ENCODE measurements around the gene MEF2C. TPM values are rescaled to one million over a fixed set of nuclear protein-coding genes. Genes with fewer than 3 reads are reported as not detected.

The MEF2C gene
- total RNA-seq, 2 donors from 2014 or later, result 0.64 to 0.86 TPM

GRCh38 chr5:88840495-88840894 lies 42.5 kb downstream of the MEF2C start:
- H3K4me3 ChIP-seq (ENCODE audit: low read length), result no peak overlapping the region
- H3K27me3 Mint-ChIP-seq (ENCODE audit: insufficient read depth), result no peaks in the 10 kb centered on the region
- DNase-seq, result no peak
- no peaks in the 10 kb centered on the region for H3K36me3 ChIP-seq (ENCODE audit: control insufficient read depth, insufficient read depth, low read length)
- no peak for TF ChIP-seq CTCF (conservative IDR thresholded peaks at IDR 0.05)
- no peak overlapping the region for H3K9ac ChIP-seq (ENCODE audit: extremely low read depth, low read length, poor library complexity, severe bottlenecking)
- no peaks in the 10 kb centered on the region for H3K9me3 ChIP-seq (ENCODE audit: control insufficient read depth, low read length)
- no peaks in the 10 kb centered on the region for H3K36me3 Mint-ChIP-seq (ENCODE audit: low read depth)
- no peaks in the 10 kb centered on the region for H3K4me1 ChIP-seq (ENCODE audit: control insufficient read depth, insufficient read depth, low read length)
- no peaks in the 10 kb centered on the region for H3K27me3 ChIP-seq (ENCODE audit: control insufficient read depth, insufficient read depth, low read length, poor library complexity, severe bottlenecking)
- H3K4me3 Mint-ChIP-seq, result no peak overlapping the region
- peaks cover 7% of the 10 kb centered on the region for H3K4me1 Mint-ChIP-seq
- no peak overlapping the region for H3K27ac Mint-ChIP-seq
- H3K9me3 Mint-ChIP-seq, result no peaks in the 10 kb centered on the region
- H3K27ac ChIP-seq (ENCODE audit: low read depth, low read length), result no peak overlapping the region

GRCh38 chr5:88839238-88839637 lies 43.7 kb downstream of the MEF2C start:
- no peak for DNase-seq
- no peaks in the 10 kb centered on the region for H3K36me3 ChIP-seq (ENCODE audit: control insufficient read depth, insufficient read depth, low read length)
- Mint-ChIP-seq H3K36me3 (ENCODE audit: low read depth) (no peaks in the 10 kb centered on the region), H3K4me1 (peaks cover 7% of the 10 kb centered on the region), H3K9me3 (no peaks in the 10 kb centered on the region), H3K27ac (no peak overlapping the region), H3K4me3 (no peak overlapping the region), H3K27me3 (ENCODE audit: insufficient read depth) (no peaks in the 10 kb centered on the region)
- H3K4me1 ChIP-seq (ENCODE audit: control insufficient read depth, insufficient read depth, low read length), result no peaks in the 10 kb centered on the region
- WGBS, 2 experiments (ENCODE audit: insufficient coverage in 1 of 2, insufficient read length in 1 of 2), result 89 to 92% methylated on average over 2 to 4 of the region's 4 CpGs
- no peaks in the 10 kb centered on the region for H3K27me3 ChIP-seq (ENCODE audit: control insufficient read depth, insufficient read depth, low read length, poor library complexity, severe bottlenecking)
- no peak for TF ChIP-seq CTCF (conservative IDR thresholded peaks at IDR 0.05)
- no peaks in the 10 kb centered on the region for H3K9me3 ChIP-seq (ENCODE audit: control insufficient read depth, low read length)
- no peak overlapping the region for H3K4me3 ChIP-seq (ENCODE audit: low read length)
- no peak overlapping the region for H3K27ac ChIP-seq (ENCODE audit: low read depth, low read length)
- no peak overlapping the region for H3K9ac ChIP-seq (ENCODE audit: extremely low read depth, low read length, poor library complexity, severe bottlenecking)

GRCh38 chr5:88838500-88838899 lies 44.5 kb downstream of the MEF2C start:
- no peak overlapping the region for H3K4me3 ChIP-seq (ENCODE audit: low read length)
- Mint-ChIP-seq H3K4me3 (no peak overlapping the region), H3K36me3 (ENCODE audit: low read depth) (no peaks in the 10 kb centered on the region), H3K27ac (no peak overlapping the region), H3K9me3 (no peaks in the 10 kb centered on the region), H3K27me3 (ENCODE audit: insufficient read depth) (no peaks in the 10 kb centered on the region), H3K4me1 (peaks cover 7% of the 10 kb centered on the region)
- H3K27ac ChIP-seq (ENCODE audit: low read depth, low read length), result no peak overlapping the region
- H3K36me3 ChIP-seq (ENCODE audit: control insufficient read depth, insufficient read depth, low read length), result no peaks in the 10 kb centered on the region
- no peak for TF ChIP-seq CTCF (conservative IDR thresholded peaks at IDR 0.05)
- H3K4me1 ChIP-seq (ENCODE audit: control insufficient read depth, insufficient read depth, low read length), result no peaks in the 10 kb centered on the region
- H3K27me3 ChIP-seq (ENCODE audit: control insufficient read depth, insufficient read depth, low read length, poor library complexity, severe bottlenecking), result no peaks in the 10 kb centered on the region
- H3K9ac ChIP-seq (ENCODE audit: extremely low read depth, low read length, poor library complexity, severe bottlenecking), result no peak overlapping the region
- no peaks in the 10 kb centered on the region for H3K9me3 ChIP-seq (ENCODE audit: control insufficient read depth, low read length)
- WGBS, 2 experiments (ENCODE audit: insufficient coverage in 1 of 2, insufficient read length in 1 of 2), result 84 to 100% methylated on average over 1 of the region's 1 CpG
- no peak for DNase-seq
